ENCODE measurements around the gene PCYOX1L. TPM values are rescaled to one million over a fixed set of nuclear protein-coding genes. Genes with fewer than 3 reads are reported as not detected.

Gene PCYOX1L
- total RNA-seq, 1 experiment from 2014 or later, result 15.9 TPM

GRCh38 chr5:149401051-149401450 lies 43.2 kb downstream of the PCYOX1L start:
- TF ChIP-seq ZBTB33 (IDR thresholded peaks at IDR 0.05; ENCODE audit: extremely low read depth, insufficient replicate concordance, low read length) (no peak), RAD21 (IDR thresholded peaks at IDR 0.05; ENCODE audit: low read depth) (no peak), FOSL1 (IDR thresholded peaks at IDR 0.05; ENCODE audit: low read depth) (no peak), POLR2AphosphoS5 (IDR thresholded peaks at IDR 0.05; ENCODE audit: low read depth, low read length) (no peak), EGR1 (IDR thresholded peaks at IDR 0.05; ENCODE audit: low read depth) (no peak), SRF (IDR thresholded peaks at IDR 0.05; ENCODE audit: low read depth) (no peak)
- TF ChIP-seq, protein P1, sequence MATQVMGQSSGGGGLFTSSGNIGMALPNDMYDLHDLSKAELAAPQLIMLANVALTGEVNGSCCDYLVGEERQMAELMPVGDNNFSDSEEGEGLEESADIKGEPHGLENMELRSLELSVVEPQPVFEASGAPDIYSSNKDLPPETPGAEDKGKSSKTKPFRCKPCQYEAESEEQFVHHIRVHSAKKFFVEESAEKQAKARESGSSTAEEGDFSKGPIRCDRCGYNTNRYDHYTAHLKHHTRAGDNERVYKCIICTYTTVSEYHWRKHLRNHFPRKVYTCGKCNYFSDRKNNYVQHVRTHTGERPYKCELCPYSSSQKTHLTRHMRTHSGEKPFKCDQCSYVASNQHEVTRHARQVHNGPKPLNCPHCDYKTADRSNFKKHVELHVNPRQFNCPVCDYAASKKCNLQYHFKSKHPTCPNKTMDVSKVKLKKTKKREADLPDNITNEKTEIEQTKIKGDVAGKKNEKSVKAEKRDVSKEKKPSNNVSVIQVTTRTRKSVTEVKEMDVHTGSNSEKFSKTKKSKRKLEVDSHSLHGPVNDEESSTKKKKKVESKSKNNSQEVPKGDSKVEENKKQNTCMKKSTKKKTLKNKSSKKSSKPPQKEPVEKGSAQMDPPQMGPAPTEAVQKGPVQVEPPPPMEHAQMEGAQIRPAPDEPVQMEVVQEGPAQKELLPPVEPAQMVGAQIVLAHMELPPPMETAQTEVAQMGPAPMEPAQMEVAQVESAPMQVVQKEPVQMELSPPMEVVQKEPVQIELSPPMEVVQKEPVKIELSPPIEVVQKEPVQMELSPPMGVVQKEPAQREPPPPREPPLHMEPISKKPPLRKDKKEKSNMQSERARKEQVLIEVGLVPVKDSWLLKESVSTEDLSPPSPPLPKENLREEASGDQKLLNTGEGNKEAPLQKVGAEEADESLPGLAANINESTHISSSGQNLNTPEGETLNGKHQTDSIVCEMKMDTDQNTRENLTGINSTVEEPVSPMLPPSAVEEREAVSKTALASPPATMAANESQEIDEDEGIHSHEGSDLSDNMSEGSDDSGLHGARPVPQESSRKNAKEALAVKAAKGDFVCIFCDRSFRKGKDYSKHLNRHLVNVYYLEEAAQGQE (IDR thresholded peaks at IDR 0.05; ENCODE audit: low read depth), result no peak
- H3K9me2 ChIP-seq (ENCODE audit: insufficient read depth), result no peaks in the 10 kb centered on the region
- H3K4me1 ChIP-seq (ENCODE audit: control insufficient read depth in 1 of 2, insufficient read depth in 2 of 2, low read length in 2 of 2), result no peaks in the 10 kb centered on the region
- no peak overlapping the region for H3K4me3 ChIP-seq (replicated peaks in 1 of 2; ENCODE audit: low read depth in 1 of 2, low read length in 2 of 2)
- H3K27ac ChIP-seq (ENCODE audit: low read depth, low read length), result no peak overlapping the region
- no peak overlapping the region for H2AFZ ChIP-seq (ENCODE audit: low read depth, low read length, poor library complexity, severe bottlenecking)
- ATAC-seq, result no peak
- no TSS peak for BruUV-seq (replicated peaks)
- RAD21 ChIA-PET (ENCODE audit: low non-redundant PET in 1 of 2, low total read pairs in 2 of 2, uncharacterized antibody in 2 of 2, unreplicated experiment in 2 of 2), result no interaction called here
- intact Hi-C loops (cut with micrococcal nuclease), result no loop called here
- DNase-seq (ENCODE audit: low read depth, low spot score), result no peak
- POLR2A ChIA-PET, result no interaction called here
- no peaks in the 10 kb centered on the region for H4K20me1 ChIP-seq (ENCODE audit: insufficient read depth)
- H3K36me3 ChIP-seq (ENCODE audit: control insufficient read depth in 1 of 2, insufficient read depth in 2 of 2, low read length in 2 of 2), result no peaks in the 10 kb centered on the region
- H3K79me2 ChIP-seq (ENCODE audit: insufficient read depth, low read length), result no peaks in the 10 kb centered on the region
- CTCF ChIA-PET, result interaction anchor here (1.0 kb wide), 1 partner anchor 218 kb away, joined by 3 read pairs; no protein-coding TSS in a partner anchor
- H3K9me3 ChIP-seq (ENCODE audit: control insufficient read depth in 1 of 2, insufficient read depth in 1 of 2, low read depth in 1 of 2, low read length in 2 of 2), result no peaks in the 10 kb centered on the region
- no peak overlapping the region for H3K4me2 ChIP-seq (ENCODE audit: low read length)
- H3K27me3 ChIP-seq (ENCODE audit: insufficient read depth, low read length), result no peaks in the 10 kb centered on the region
- H3K9ac ChIP-seq (ENCODE audit: low read length), result no peak overlapping the region
